G401 (cell line): ENCODE measurements around the gene CLDN7. TPM values are rescaled to one million over a fixed set of nuclear protein-coding genes. Genes with fewer than 3 reads are reported as not detected.

Source experiments
- DNase-seq: peaks from one replicate; pipeline ENCODE4 v3.0.0-alpha.2; 2015; ENCODE audit warnings: low spot score
- in situ Hi-C: cut with HindIII; loops from 2 replicates; pipeline ENCODE4 v1.10.0; 2016; ENCODE audit warnings: low sequenced_read_pairs, mixed read lengths
- total RNA-seq: library from RNA; depleted of rRNA; stranded (reverse); fragments of >200 nt; shearing (Covaris generic); gene quantifications from 2 replicates; pipeline ENCODE4 v1.2.3, GENCODE V29; 2014

Gene CLDN7
- total RNA-seq, 1 experiment from 2014 or later: 0.17 TPM

GRCh38 chr17:7289256-7290032 is 27.2 kb upstream of the CLDN7 start:
- in situ Hi-C loops: no loop called here
- DNase-seq: no peak

GRCh38 chr17:7285679-7286078 is 23.4 kb upstream of the CLDN7 start:
- in situ Hi-C loops: no loop called here
- DNase-seq: no peak

- in situ Hi-C loops: no loop called here
- no peak for DNase-seq
Observed at GRCh38 chr17:7284911-7285310, 22.6 kb upstream of the CLDN7 start.

GRCh38 chr17:7283471-7284216 is 21.4 kb upstream of the CLDN7 start:
- in situ Hi-C loops: no loop called here
- DNase-seq: no peak

- no peak for DNase-seq
- in situ Hi-C loops: no loop called here
Observed at GRCh38 chr17:7282752-7283321, 20.6 kb upstream of the CLDN7 start.

- DNase-seq: no peak
- in situ Hi-C loops: no loop called here
Observed at GRCh38 chr17:7281953-7282751, 19.9 kb upstream of the CLDN7 start.

GRCh38 chr17:7281074-7281952 is 19.0 kb upstream of the CLDN7 start, which contains the start of gene SLC2A4:
SLC2A4 (plus strand) TSS chr17:7281718; CDS start chr17:7281935, 217 bp downstream.
- DNase-seq: peak; percentile 74
- in situ Hi-C loops: no loop called here

GRCh38 chr17:7280519-7281073 is 18.3 kb upstream of the CLDN7 start:
- in situ Hi-C loops: no loop called here
- DNase-seq: peak; percentile 85

- in situ Hi-C loops: no loop called here
- DNase-seq: no peak
Observed at GRCh38 chr17:7279448-7279847, 17.2 kb upstream of the CLDN7 start.

- DNase-seq: no peak
- in situ Hi-C loops: no loop called here
Observed at GRCh38 chr17:7266784-7267183, 4.5 kb upstream of the CLDN7 start.

- in situ Hi-C loops: no loop called here
- no peak for DNase-seq
Observed at GRCh38 chr17:7263801-7264078, 1.5 kb upstream of the CLDN7 start.

- in situ Hi-C loops: no loop called here
- no peak for DNase-seq
Observed at GRCh38 chr17:7262935-7263800, 890 bp upstream of the CLDN7 start.

GRCh38 chr17:7261379-7262191 is 693 bp downstream of the CLDN7 start:
- DNase-seq: no peak
- in situ Hi-C loops: no loop called here

- DNase-seq: no peak
- in situ Hi-C loops: no loop called here
Observed at GRCh38 chr17:7260651-7261378, 1.5 kb downstream of the CLDN7 start.

GRCh38 chr17:7260151-7260550 is 2.1 kb downstream of the CLDN7 start:
- DNase-seq: no peak
- in situ Hi-C loops: no loop called here

- no peak for DNase-seq
- in situ Hi-C loops: no loop called here
Observed at GRCh38 chr17:7259555-7259889, 2.8 kb downstream of the CLDN7 start.
